Measurements from ENCODE around the gene NF1.

Gene NF1

DNA sequence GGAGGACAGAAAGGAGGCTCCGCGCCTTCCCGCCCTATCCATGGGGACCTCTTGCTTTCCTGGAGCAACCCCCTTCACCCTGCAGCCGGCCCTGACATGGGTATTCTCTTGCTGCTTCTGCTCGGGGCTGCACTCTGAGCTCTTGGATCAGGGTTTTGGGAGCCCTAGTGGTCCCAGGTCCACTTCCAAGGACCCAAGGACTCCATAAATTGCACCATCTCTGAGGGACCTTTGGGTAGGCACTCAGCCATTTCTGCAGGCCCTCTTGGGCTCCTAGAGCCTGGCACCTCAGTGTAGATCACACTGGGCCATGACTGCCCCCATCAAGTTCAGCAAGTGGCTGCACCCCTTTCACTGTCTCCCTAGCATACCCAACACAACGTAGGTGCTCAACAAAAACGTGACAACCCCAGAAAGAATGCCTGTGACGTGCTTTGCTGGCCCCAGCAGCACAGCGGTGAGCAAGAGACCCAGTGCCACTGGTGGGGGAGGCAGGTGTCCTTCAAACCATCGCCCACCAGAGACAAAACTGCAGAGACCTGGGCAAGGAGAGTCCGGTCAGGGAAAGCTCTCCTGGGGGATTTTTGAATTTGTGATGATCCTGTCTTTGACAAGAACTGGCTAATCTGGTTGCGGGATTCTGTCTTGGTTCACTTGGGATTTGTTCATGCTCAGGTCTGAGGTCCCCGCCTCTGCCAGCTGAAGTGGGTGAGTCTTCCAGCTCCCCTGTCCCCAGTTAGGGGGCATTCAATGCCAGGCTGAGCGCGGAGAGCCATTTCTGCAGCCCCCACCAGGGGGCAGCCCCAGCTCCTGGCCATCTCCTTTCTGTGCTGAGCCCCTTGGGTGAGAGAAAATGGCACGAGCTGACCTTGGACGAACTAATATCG, 294.2 kb downstream of the NF1 start:
- peak in 1 of 3 experiments; percentile 41 for DNase-seq (ENCODE audit: low read depth in 3 of 3)

DNA sequence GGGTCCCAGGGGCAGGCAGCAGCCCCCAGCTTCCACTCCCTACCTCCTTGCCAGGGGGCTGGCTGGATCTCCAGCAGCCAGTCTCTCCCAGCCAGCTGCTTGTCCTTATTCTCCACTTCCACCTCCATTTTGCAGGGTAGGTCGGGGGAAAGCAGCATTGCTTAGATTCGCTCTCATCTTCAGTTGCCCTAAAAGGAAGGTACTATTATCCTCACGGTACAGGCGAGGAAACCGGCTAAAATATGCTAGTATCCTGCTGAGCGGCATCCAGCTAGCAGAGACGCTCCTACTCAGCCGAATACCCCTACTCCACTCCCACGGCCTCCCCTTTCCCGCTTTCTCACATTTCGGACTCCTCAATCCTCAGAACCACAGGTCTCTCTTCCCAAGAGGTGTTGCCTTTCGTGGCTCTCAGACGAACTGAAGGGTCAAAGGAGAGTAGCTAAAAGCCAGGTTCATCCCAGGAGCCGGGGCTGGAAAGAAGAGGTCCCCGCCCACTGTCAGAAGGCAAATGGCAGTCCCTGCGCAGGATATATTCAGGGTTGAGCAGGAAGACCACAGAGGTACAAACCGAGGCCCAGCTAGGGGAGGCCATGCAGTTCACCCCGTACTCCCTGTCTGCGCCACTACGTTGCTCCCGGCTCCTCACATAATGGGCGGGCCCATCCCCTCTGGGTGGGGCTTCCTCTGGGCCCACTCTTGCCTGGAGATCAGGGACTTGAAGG, 295.0 kb downstream of the NF1 start:
- DNase-seq (ENCODE audit: low read depth in 3 of 3): no peak

DNA sequence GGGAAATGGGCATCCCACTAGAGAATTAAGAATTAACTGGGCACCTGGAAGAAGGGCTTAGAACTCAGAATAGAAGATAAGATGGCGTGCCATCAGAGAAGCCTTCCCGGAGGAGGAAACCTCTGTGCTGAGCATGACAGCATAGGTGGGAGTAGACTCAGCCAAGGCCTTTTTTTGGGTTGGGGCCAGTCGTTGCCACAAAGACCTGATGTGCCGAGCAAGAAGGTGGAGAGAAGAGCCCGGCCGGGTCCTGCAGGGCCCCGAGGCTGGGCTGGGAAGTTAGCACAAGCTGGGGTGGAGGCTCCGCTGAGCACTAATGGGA, 295.6 kb downstream of the NF1 start:
- DNase-seq (ENCODE audit: low read depth in 3 of 3): no peak

DNA sequence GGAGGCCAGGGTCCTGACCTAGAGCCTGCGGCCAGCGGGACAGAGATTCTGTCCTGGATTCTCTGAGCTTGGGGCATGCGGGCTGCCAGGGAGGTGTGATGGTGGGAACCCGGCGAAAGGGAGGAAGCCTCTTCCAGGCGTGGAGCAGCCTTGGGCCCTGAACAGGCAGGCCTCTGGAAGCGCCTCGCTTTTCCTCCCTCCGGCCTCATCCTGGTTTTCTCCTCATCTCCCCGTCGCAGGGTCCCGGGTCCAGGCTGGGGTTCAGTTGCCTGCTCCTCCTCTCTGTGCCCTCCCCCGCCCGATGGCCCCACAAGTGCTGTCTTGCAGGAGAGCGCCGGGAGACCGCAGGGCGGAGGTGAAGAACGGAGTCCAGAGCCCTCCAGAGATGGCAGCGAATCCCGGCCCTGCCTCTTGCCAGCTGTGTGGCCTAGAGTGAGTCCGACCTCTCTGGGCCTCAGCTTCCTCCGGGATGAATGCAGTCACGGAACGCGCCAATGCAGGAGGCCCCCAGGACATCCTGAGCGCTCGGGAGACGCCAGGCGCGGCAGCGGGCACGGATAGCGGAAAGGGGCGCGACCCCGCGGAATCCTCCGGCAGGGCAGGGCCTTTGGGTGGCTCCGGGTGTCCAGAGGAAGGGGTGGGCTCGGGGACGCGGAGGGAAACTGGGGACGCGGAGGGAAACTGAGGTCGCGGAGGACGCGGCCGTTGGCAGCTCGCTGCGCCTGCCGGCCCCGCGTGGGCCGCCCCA, 296.1 kb downstream of the NF1 start:
- no peak for DNase-seq (ENCODE audit: low read depth in 3 of 3)

DNA sequence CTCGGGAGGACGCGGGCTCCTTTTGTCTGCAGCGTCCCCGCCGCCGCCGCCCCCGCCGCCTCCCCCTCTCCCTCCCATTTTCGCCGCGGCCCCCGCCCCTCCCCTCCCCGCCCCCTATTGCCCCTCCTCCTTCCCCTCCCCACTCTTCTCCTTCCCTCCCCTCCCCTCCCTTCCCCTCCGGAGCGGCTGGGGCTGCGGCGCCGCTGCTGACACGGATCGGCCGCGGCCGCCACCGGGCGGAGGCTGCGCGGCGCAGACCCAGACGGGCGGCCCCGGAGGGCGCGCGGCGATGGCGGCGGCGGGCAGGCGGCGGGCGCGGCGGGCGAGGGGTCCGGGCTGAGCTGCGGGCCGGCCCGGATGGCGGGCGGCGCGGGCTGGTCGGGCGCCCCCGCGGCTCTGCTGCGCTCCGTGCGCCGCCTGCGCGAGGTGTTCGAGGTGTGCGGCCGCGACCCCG, 296.7 kb downstream of the NF1 start, which contains the start of gene RAB11FIP4:
Gene RAB11FIP4 (plus strand): TSS at position 180 of the 454 bp plus-strand sequence. CDS start 178 bp downstream, at position 358.
- no peak for DNase-seq (ENCODE audit: low read depth in 3 of 3)

DNA sequence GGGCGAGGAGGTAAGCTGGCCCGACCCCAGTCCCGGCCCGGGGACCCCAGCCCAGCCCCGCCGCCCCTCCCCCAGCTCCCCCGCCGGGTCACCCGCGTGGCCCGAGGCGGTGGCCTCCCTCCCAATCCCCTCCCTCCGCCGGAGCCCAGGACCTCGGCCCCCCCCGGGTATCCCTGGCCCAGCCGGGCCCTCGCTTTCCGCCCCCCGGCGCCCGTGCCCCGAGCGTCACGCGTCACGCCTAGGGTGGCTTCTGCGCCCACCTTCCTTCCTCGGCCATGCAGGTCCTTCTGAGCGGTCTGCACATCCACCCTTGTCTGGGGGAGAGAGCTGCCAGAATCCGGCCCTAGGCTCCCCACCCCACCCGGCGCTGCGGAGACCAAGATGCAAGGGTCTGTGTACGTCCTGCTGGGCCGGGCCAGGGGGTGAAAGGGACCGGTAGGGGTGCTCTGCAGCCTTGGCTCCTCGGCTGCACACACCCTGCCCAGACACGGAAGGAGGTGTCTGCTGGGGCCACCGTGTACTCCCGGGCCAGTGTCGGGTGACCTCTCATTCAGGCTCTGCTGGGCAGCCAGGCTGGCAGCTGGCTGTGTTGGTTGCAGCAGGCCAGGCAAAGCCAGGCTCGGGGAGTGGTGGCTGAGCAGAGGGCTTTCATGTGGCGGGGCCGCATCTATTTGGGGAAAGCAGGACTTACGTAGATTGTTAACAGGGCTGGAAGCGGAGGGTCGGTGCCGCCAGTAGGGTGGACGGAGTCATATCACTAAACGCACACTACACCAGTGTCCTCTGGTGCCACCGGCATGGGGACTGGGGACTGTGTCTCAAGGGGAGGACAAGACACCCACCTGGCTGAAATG, 297.5 kb downstream of the NF1 start:
- no peak for DNase-seq (ENCODE audit: low read depth in 3 of 3)

DNA sequence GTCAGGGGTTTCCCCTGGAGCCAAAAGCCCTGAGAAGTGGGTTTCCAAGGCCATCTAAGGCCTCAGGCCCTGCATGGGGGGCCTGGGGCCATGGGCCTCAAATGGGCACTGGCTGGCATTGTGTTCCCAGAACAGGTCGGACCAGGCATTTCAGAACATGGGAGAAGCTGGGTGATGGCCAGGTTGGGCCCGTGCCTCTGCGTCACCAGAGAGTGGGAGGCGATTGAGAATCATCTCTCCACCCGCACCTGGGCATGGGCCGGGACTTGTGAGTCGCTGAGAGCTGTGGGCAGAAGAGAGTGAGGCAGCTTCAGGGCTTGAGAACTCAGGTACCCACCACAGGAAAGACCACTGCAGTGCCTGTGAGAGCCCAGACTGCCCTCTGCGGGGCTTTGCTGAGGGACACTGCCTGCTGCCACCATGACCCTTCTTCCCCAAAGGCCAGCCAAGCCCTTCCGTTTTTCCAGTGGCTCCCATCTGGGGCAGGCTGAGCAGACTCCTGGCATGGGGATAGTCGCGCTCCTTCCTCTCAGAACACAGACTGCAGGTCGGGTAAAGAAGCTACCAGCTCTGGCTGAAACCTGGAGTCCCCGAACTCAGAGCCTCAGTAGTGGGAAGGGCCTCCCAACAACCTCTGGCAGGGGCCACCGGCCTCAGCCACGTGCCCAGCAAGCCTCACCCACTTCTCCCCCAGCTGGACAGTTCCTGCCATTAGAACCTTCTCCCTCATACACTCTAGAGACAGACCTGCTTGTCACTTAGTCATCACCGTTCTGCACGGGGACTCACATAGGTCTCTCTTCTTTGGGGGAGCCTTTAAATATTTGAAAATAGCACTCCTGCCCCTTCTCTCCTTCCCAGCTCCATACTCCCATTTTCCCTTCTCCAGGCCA, 298.3 kb downstream of the NF1 start:
- DNase-seq (ENCODE audit: low read depth in 3 of 3): no peak

DNA sequence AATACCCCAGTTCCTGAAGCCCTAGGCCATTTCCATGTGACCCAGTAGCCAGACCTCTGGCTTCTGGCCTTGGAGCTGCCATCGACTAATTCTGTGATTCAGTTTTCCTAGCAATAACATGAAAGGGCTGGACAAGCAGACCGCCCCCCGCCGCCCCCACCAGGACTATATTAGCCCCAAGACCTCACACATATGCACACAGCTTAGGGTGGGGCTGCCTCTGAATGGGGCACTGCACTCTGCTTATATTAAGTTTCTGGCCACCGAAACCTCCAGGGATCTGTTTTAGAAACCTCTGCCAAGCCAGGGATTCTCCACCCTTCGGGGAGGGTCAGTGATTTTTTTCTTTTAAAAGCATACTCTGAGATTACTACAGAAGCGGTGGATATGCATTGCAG, 299.0 kb downstream of the NF1 start:
- DNase-seq (ENCODE audit: low read depth in 3 of 3): no peak

DNA sequence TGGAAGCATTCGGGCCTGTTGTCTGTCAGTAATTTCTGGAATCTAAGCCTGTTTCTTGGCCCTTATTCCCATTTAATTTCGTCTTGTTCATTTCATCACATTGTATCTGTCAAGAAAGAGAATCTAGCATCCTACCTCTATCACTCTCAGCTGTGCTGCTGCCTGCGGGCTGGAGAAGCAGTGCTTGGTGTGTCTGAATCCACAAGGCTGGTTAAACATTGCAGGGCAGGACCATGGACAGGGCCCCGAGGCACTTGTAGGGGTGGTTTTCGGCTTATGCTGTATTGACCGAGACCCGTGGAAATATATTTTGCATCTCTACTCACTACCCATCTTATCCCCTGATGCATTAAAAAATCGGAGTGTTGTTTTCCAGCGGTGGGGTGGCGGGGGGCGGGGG, 299.8 kb downstream of the NF1 start:
- peak in 1 of 3 experiments; percentile 41 for DNase-seq (ENCODE audit: low read depth in 3 of 3)

DNA sequence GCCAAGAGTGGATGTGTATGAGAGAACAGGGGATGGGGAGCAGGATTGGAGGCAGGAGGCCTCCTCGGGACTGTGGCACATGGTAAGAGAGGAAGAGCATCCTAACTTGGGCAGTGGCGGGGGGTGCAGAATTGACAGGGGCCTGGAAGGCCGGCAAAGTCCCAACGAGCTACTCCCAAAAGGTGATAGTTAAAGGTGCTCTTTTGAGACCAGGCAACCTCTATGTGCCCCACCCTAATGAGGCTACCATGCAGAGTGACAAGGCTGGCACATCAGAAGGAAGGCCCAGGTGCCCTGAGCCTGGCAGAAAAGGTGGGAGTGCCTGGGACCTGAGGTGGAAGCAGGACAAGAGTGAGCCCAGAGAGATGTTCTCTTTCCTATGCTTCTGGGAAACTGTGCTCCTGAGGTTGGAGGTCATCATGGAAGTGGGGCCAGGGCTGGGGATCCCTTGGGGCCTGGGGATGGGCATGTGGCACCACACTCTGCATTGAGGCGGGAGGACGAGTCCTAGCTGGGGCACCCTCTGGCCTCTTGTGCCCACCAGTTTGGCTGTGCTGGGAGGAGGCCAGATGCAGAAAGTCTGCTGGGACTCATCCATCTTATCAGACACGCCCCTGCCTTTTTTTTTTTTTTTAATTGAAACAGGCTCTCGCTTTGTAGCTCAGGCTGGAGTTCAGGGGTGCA, 302.6 kb downstream of the NF1 start:
- no peak for DNase-seq (ENCODE audit: low read depth in 3 of 3)

DNA sequence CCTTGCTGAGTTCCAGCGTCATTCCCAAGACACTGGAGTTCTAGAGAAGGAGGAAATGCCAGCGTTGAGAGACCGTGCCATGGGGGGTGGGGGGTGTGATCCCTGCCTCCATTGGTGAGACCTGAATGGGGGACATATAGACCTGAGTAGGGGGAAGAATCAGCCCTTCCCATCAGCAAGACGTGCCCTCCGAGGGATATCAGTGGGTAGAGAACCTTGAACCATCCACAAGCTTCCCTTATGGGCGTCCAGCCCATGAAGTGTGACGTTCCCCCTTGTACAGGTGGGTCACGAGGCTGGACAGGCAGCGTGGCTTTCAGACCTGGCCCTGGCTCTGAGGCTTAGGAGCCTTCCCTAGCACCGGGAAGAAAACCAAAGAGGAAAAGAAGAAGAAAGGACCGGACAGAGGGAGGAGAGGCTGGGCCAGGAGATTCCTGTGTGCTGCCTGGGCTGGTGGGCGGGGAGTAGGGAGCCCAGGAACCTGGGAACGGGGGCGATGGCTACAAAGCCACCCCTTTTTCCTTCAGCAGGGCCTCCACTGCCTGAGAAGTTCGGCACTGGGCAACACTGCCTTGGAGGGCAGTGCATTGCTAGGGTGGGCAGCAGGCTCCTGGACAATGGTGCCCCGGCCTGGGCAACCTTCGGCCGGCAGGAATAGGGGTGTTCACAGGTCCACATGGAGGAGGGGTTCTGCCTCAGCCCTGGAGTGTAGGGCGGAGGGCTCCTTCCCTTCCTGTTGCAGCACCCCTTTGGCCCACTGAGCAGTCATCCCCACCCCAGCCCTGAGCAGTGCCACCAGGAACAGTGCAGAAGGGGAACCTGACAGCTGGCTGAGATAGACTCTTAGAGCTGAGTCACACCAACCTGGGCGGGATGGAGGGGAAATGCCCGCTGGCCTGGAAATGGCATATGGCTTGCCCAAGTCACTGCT, 303.9 kb downstream of the NF1 start:
- no peak for DNase-seq (ENCODE audit: low read depth in 3 of 3)

DNA sequence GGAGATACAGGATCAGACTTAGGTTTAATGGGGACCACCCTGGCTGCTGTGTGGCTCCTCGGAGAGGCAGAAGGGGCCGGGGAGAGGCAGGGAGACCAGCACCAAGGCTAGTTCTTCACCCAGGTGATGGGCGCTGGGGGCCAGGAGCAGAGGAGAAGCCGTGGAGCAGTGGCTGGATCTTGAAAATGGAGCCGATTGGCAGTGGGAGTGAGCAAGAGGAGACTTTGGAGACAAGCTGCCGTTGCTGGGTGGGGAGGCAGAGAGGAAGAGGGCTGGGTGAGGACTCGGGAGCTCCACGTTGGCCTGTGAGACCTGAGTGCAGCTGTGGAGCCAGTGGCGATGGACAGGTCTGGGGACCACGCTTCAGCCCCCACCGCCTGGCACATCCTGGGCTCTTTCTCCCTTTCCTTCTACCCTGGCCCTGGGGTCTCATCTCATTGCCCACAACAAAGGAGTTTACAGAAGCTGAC, 305.7 kb downstream of the NF1 start:
- no peak for DNase-seq (ENCODE audit: low read depth in 3 of 3)

DNA sequence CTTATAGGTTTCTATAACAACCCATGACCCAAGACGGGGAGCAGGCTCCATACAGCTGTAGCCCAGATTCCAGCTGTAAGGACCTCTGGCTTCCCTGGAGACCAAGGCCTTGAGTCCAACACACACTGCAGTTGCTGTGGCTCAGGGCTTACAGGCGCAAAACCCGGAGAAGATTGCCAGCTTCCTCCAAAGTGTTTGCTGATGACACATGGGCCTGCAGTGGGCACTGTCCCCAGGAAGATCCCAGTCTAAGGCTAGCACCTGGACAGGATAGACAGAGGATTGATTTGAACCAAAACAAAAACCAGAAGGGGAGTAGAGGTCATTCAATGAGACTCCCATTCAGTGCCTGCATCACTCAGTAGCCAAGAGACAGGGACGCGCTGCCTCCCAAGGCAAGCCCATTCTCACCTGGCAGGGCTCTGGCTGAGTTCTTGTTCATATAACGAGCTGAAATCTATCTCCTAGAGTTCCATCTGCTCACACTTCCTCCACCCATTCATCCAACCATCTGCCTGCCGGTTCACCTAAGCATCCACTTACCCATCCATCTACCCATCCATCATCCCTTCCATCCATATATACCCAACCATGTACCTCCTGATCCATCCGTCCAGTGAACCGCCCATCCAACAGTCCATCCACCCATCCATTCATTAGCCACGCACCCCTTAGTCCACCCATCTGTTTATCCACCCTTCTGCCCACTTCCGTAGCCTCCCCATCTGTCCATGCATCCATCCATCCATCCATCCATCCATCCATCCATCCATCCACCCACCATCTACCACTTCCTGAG, 306.9 kb downstream of the NF1 start:
- no peak for DNase-seq (ENCODE audit: low read depth in 3 of 3)

DNA sequence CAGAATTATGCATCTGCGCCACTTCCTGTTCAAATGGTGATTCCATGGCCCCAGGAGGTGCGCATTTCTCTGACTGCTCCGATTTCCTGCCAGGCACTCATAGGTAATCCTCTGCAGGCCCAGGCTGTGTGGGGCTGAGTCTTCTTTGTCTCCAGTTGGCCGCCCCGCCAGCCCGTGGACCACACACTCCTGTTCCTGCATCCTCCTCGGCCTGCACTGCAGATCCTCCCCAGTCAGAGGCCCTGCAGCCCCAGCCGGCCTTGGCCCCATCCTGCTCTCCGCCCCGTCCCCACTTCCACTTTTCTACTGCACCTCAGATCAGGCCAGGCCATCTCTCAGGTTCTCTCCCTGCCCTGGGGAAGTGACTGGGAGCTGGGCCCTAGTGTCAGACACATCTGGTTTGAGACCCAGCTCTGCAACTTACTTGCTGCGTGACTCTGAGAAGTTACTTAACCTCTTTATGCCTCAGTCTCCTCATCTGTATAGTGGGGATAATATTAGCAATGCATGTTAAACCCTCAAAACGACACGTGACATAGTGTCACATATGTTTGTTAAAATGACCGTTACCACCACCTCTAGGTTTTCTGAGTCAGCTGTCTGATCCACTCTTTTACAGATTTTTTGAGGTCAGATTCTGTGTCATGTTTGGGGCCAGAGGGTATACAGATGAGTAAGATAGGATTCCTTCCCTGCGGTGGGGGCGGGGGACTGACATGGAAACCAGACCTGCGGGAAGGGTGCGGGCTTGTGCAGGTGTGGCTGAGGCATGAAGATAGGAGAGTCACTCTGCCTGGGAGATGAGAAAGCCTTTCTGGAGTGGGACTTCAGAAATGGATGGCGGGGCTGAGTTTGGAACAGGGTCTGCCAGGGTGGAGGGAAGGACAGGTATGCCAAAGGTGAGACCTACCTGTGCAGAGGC, 309.5 kb downstream of the NF1 start:
- no peak for DNase-seq (ENCODE audit: low read depth in 3 of 3)

DNA sequence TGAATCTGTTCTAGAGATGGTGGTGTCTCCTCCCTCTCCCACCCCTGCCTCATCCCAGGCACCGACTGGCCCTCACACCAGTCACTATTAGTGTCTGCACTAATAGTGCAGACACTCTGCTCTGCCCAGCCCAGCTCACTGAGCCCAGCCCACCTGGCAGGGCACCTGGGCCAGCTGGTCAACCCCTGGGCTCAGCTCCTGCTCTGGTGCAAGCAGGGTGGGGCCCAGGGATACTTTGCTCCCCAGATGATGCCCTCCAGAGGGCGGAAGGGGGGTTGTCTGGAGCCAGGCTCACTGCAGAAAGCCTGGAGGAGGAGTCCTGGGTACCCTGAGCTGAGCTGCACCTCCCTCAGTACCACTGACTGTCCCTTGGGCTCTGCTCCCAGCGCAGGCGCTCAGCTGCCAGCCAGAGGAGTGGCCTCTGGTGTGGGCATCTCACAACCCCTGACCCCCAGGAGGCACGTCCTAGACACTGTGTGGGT, 311.2 kb downstream of the NF1 start:
- DNase-seq (ENCODE audit: low read depth in 3 of 3): no peak

DNA sequence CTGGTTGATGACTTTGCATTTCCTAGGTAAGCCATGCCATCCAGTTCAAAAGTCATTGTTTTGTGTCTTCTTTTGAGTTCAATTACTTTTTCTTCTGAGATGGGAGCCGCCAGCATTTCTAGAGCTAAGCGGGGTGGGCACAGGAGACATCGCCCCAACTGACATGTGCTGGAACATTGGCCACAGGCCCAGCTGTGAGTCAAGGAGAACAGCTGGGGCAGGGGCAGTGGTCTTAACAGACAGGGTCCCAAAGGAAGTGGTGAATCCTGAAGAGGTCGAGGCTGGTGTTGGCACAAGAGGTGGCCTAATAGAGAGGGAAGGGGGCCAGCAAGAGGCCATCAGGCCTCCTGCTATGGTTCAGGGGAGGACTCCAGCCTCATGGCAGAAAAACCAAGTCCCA, 313.8 kb downstream of the NF1 start:
- DNase-seq (ENCODE audit: low read depth in 3 of 3): no peak
